Measurements from ENCODE around the gene RNF220. TPM values are rescaled to one million over a fixed set of nuclear protein-coding genes. Genes with fewer than 3 reads are reported as not detected.

The RNF220 gene
- total and polyA plus RNA-seq, 2 of the 4 experiments (the other 2 are of a cell fraction) = 71.8 to 77.1 TPM

- Histone ChIP-seq H4K5ac (ENCODE audit: low read depth, low read length) (no peak overlapping the region), H4K91ac (ENCODE audit: insufficient read depth, low read depth, low read length) (no peak overlapping the region), H2BK5ac (ENCODE audit: low read depth, low read length, poor library complexity, severe bottlenecking) (no peak overlapping the region), H3K36me3 (ENCODE audit: control insufficient read depth, insufficient read depth, low read length) (no peaks in the 10 kb centered on the region), H3K27ac (ENCODE audit: insufficient read depth, low read length) (no peak overlapping the region), H3K18ac (ENCODE audit: low read depth, low read length) (no peak overlapping the region), H3K9ac (ENCODE audit: low read depth, low read length) (no peak overlapping the region), H3K79me1 (ENCODE audit: low read depth in 1 of 2, low read length in 2 of 2) (no peaks in the 10 kb centered on the region), H3K23ac (ENCODE audit: low read depth, low read length) (no peak overlapping the region), H2AK9ac (replicated peaks; ENCODE audit: low read depth, low read length, poor library complexity) (no peak overlapping the region), H2BK120ac (ENCODE audit: low read depth, low read length) (no peak overlapping the region), H2AK5ac (ENCODE audit: low read depth, low read length) (no peak overlapping the region), H3K4me2 (ENCODE audit: low read depth, low read length) (no peak overlapping the region), H3K14ac (replicated peaks; ENCODE audit: low read depth, low read length) (no peak overlapping the region), H2AFZ (replicated peaks; ENCODE audit: low read length, poor library complexity) (no peak overlapping the region), H3K4me3 (ENCODE audit: insufficient read depth, low read depth, low read length) (no peak overlapping the region), H4K8ac (ENCODE audit: low read depth in 2 of 2, low read length in 2 of 2) (no peak overlapping the region), H3K27me3 (ENCODE audit: control insufficient read depth, insufficient read depth, low read length) (peaks cover 35% of the 10 kb centered on the region), H4K20me1 (ENCODE audit: insufficient read depth, low read length) (no peaks in the 10 kb centered on the region), H3K56ac (ENCODE audit: extremely low read depth, insufficient read depth, low read length) (no peak overlapping the region), H2BK20ac (ENCODE audit: low read depth, low read length) (no peak overlapping the region), H3K9me3 (ENCODE audit: control insufficient read depth, insufficient read depth, low read length) (no peaks in the 10 kb centered on the region), H3K4me1 (ENCODE audit: control insufficient read depth, insufficient read depth, low read length) (no peaks in the 10 kb centered on the region), H3K4ac (ENCODE audit: low read depth, low read length) (no peak overlapping the region), H3K9me1 (ENCODE audit: insufficient read depth, low read length) (no peaks in the 10 kb centered on the region), H2BK15ac (ENCODE audit: low read depth, low read length) (no peak overlapping the region)
- ATAC-seq (ENCODE audit: low read depth) (no peak), DNase-seq (no peak)
- CTCF ChIA-PET = interaction anchor here (0.5 to 1.3 kb wide), 3 partner anchors 25 to 305 kb away, joined by 3 read pairs; no protein-coding TSS in a partner anchor
- dilution Hi-C loops (cut with HindIII; ENCODE audit: low sequenced_read_pairs, unreplicated experiment) = no loop called here
- in situ Hi-C loops (cut with MboI; ENCODE audit: low sequenced_read_pairs) = no loop called here
- WGBS, 2 experiments (ENCODE audit: extremely low coverage in 2 of 2, insufficient read length in 1 of 2) = no CpG with 5 or more reads among the region's 3 CpGs
- intact Hi-C loops (cut with micrococcal nuclease) = no loop called here
- POLR2A ChIA-PET (ENCODE audit: unreplicated experiment) = no interaction called here
- no TSS peak for BruUV-seq (replicated peaks)
- TF ChIP-seq NFE2L2 (IDR thresholded peaks at IDR 0.05; ENCODE audit: low read depth, low read length) = no peak
- no peak for TF ChIP-seq MXI1 (IDR thresholded peaks at IDR 0.05; ENCODE audit: borderline replicate concordance, low read depth, low read length)
- no peak for TF ChIP-seq RFX5 (IDR thresholded peaks at IDR 0.05; ENCODE audit: low read depth, low read length)
- TF ChIP-seq CHD1 (IDR thresholded peaks at IDR 0.05; ENCODE audit: low read depth, low read length) = no peak
- TF ChIP-seq RAD21 (IDR thresholded peaks at IDR 0.05; ENCODE audit: low read length) = no peak
- TF ChIP-seq RCOR1 (IDR thresholded peaks at IDR 0.05; ENCODE audit: insufficient replicate concordance, low read length) = no peak
- no peak for TF ChIP-seq MAZ (IDR thresholded peaks at IDR 0.05; ENCODE audit: borderline replicate concordance, low read depth, low read length)
- no peak for TF ChIP-seq USF2 (IDR thresholded peaks at IDR 0.05; ENCODE audit: low read depth, low read length)
- no peak for TF ChIP-seq CEBPB (IDR thresholded peaks at IDR 0.05; ENCODE audit: low read depth, low read length)
- no peak for TF ChIP-seq ELK1 (IDR thresholded peaks at IDR 0.05; ENCODE audit: borderline replicate concordance, low read depth, low read length)
- TF ChIP-seq CTCF (conservative IDR thresholded peaks at IDR 0.05; ENCODE audit: low read depth, low read length) = no peak
- no peak for TF ChIP-seq FOS (IDR thresholded peaks at IDR 0.05; ENCODE audit: low read depth, low read length)
- TF ChIP-seq MAFK (IDR thresholded peaks at IDR 0.05; ENCODE audit: low read depth, low read length) = no peak
- no peak for TF ChIP-seq POLR2A (IDR thresholded peaks at IDR 0.05; ENCODE audit: low read depth, low read length)
Measured at GRCh38 chr1:44380666-44381177, 24.3 kb upstream of the RNF220 start.
